Lung (tissue), 12 donors: ENCODE measurements around the gene PLEKHO2. TPM values are rescaled to one million over a fixed set of nuclear protein-coding genes. Genes with fewer than 3 reads are reported as not detected.

ENCODE experiments used
- ATAC-seq: fragments of 200-7000 bp; cut with Tn5 transposase; one replicate; pipeline ENCODE4 v1.9.1; 2020; ENCODE audit warnings: moderate number of reproducible peaks; ENCODE audit not compliant: insufficient read depth, low FRiP score
- DNase-seq, 3 donors: peaks; one replicate each; pipeline ENCODE4 v3.0.0-alpha.2; 2013 to 2017
- H3K27ac ChIP-seq, 2 donors: one replicate each; pipeline ENCODE4 v1.5.1; 2013; ENCODE audit warnings: mild to moderate bottlenecking in 2 of 2, moderate library complexity in 2 of 2, control low read depth in 1 of 2, inconsistent platforms in 1 of 2, low read depth in 1 of 2, low read length in 1 of 2
- H3K27me3 ChIP-seq, 3 donors: one replicate each; pipeline ENCODE4 v1.5.1; 2013; ENCODE audit warnings: low read length in 2 of 3; ENCODE audit not compliant: control insufficient read depth in 3 of 3, insufficient read depth in 3 of 3
- H3K36me3 ChIP-seq, 4 donors: one replicate each; pipeline ENCODE4 v1.5.1; 2013; ENCODE audit warnings: low read length in 4 of 4, mild to moderate bottlenecking in 1 of 4, moderate library complexity in 1 of 4; ENCODE audit not compliant: control insufficient read depth in 4 of 4, insufficient read depth in 4 of 4
- H3K4me1 ChIP-seq, 5 donors: one replicate each; pipeline ENCODE4 v1.5.1; 2013; ENCODE audit warnings: low read length in 5 of 5, mild to moderate bottlenecking in 2 of 5, moderate library complexity in 1 of 5; ENCODE audit not compliant: control insufficient read depth in 5 of 5, insufficient read depth in 5 of 5
- H3K4me3 ChIP-seq: one replicate; pipeline ENCODE4 v1.5.1; 2013; ENCODE audit warnings: mild to moderate bottlenecking, control low read depth, moderate library complexity
- H3K9ac ChIP-seq, 2 donors: one replicate each; pipeline ENCODE4 v1.5.1; 2013; ENCODE audit warnings: low read length in 2 of 2, control low read depth in 1 of 2; ENCODE audit not compliant: insufficient read depth in 1 of 2
- H3K9me3 ChIP-seq, 4 donors: one replicate each; pipeline ENCODE4 v1.5.1; 2013; ENCODE audit warnings: low read length in 3 of 4, mild to moderate bottlenecking in 1 of 4, moderate library complexity in 1 of 4; ENCODE audit not compliant: control insufficient read depth in 4 of 4, insufficient read depth in 3 of 4
- CTCF ChIP-seq: IDR thresholded peaks from 2 replicates; pipeline ENCODE4 v1.5.1; 2012; ENCODE audit warnings: mild to moderate bottlenecking; ENCODE audit errors: control extremely low read depth, extremely low read depth
- WGBS, 2 donors: extraction: QIAGEN DNeasy Blood & Tissue Kit; methylation state at CpG; one replicate each; pipeline ENCODE4 v1.1.7; 2013; 5-methylcytosine and 5-hydroxymethylcytosine counted together
- polyA plus RNA-seq, 2 donors: library from polyadenylated mRNA; stranded (reverse); fragments of 200-250 nt; gene quantifications; one replicate each; pipeline ENCODE4 v1.2.1, GENCODE V29; 2013
- total RNA-seq, 2 donors: library from RNA; depleted of rRNA in 1 of 2; stranded (reverse); fragments of >200 nt in 1 of 2; gene quantifications; one replicate each; pipeline ENCODE4 v1.2.1, GENCODE V29; 2014 to 2021
- donor health status: control.
- donor health status: control.
- donor health status: Bipolar disorder and iron deficiency.
- donor health status: healthy.
- donor health status: DM: yes; HTN: yes; CAD: no.

The PLEKHO2 gene
- total and polyA plus RNA-seq, 4 donors = 25.6 to 84.1 (median 56.1) TPM

- Histone ChIP-seq H3K36me3 (no peaks in the 10 kb centered on the region), H3K4me1 (peaks cover 0 to 7% (median 2%) of the 10 kb centered on the region in 5 donors), H3K27ac (no peak overlapping the region), H3K27me3 (no peaks in the 10 kb centered on the region), H3K9me3 (no peaks in the 10 kb centered on the region), H3K9ac (no peak overlapping the region), H3K4me3 (no peak overlapping the region)
- no peak for DNase-seq
- ATAC-seq = no peak
- TF ChIP-seq CTCF = no peak
- 93 to 99% methylated on average over 4 of the region's 4 CpGs for WGBS, 2 donors
Measured at GRCh38 chr15:64833690-64834089, 8.0 kb upstream of the PLEKHO2 start.

GRCh38 chr15:64836023-64836536, 5.6 kb upstream of the PLEKHO2 start:
- Histone ChIP-seq H3K27ac (peak overlapping the region in 1 of 2 donors; percentile 85), H3K36me3 (no peaks in the 10 kb centered on the region), H3K9ac (no peak overlapping the region), H3K4me1 (peaks cover 0 to 11% (median 5%) of the 10 kb centered on the region in 5 donors), H3K27me3 (no peaks in the 10 kb centered on the region), H3K9me3 (no peaks in the 10 kb centered on the region), H3K4me3 (no peak overlapping the region)
- WGBS, 2 donors = 27 to 43% methylated on average over 14 of the region's 14 CpGs
- DNase-seq = no peak
- ATAC-seq = no peak
- no peak for TF ChIP-seq CTCF

- Histone ChIP-seq H3K36me3 (no peaks in the 10 kb centered on the region), H3K27ac (no peak overlapping the region), H3K9ac (no peak overlapping the region), H3K4me3 (no peak overlapping the region), H3K4me1 (peaks cover 0 to 15% (median 5%) of the 10 kb centered on the region in 5 donors), H3K9me3 (no peaks in the 10 kb centered on the region), H3K27me3 (no peaks in the 10 kb centered on the region)
- DNase-seq = no peak
- no peak for TF ChIP-seq CTCF
- WGBS, 2 donors = 21 to 48% methylated on average over 1 of the region's 1 CpG
- ATAC-seq = no peak
Measured at GRCh38 chr15:64837502-64837901, 4.2 kb upstream of the PLEKHO2 start.

GRCh38 chr15:64841060-64841343, 713 bp upstream of the PLEKHO2 start:
- TF ChIP-seq CTCF = no peak
- Histone ChIP-seq H3K9ac (peak overlapping the region; percentile 2 to 65), H3K27me3 (no peaks in the 10 kb centered on the region), H3K9me3 (no peaks in the 10 kb centered on the region), H3K36me3 (no peaks in the 10 kb centered on the region), H3K4me3 (peak overlapping the region; percentile 48), H3K4me1 (peaks cover 0 to 47% (median 20%) of the 10 kb centered on the region in 5 donors), H3K27ac (peak overlapping the region; percentile 89 to 96)
- 2 to 3% methylated on average over 12 of the region's 12 CpGs for WGBS, 2 donors
- DNase-seq (no peak), ATAC-seq (no peak)
